Neural cell (in vitro differentiated cells): ENCODE results near the gene USP30. TPM values are rescaled to one million over a fixed set of nuclear protein-coding genes. Genes with fewer than 3 reads are reported as not detected.

Experiments
- H2AFZ ChIP-seq: fragments of 200-600, 300-800 bp; sonication (generic), shearing (Covaris generic); 2 replicates; pipeline ENCODE4 v1.6.0; 2014; ENCODE audit warnings: low read depth, mild to moderate bottlenecking, antibody characterized with exemption, low read length, moderate library complexity
- H3F3A ChIP-seq: fragments of 200-600 bp; shearing (Covaris generic); 2 replicates; pipeline ENCODE4 v1.6.1; 2016; ENCODE audit warnings: mild to moderate bottlenecking, moderate library complexity, mixed read lengths, antibody characterized with exemption, low read length; ENCODE audit not compliant: insufficient read depth, poor library complexity, severe bottlenecking
- H3K27ac ChIP-seq: fragments of 200-600, 300-800 bp; sonication (generic), shearing (Covaris generic); 2 replicates; pipeline ENCODE4 v1.5.1; 2014; ENCODE audit warnings: mild to moderate bottlenecking, low read length, moderate library complexity
- H3K27me3 ChIP-seq: fragments of 300-800, 200-600 bp; sonication (generic), shearing (Covaris generic); 2 replicates; pipeline ENCODE4 v1.6.0; 2014; ENCODE audit warnings: mild to moderate bottlenecking, low read depth, low read length, moderate library complexity; ENCODE audit not compliant: insufficient read depth
- H3K36me3 ChIP-seq: fragments of 300-800, 200-600 bp; sonication (generic), shearing (Covaris generic); 2 replicates; pipeline ENCODE4 v1.5.1; 2014; ENCODE audit warnings: mild to moderate bottlenecking, antibody characterized with exemption, low read length, moderate library complexity; ENCODE audit not compliant: insufficient read depth
- H3K4me2 ChIP-seq: fragments of 300-800, 200-600 bp; sonication (generic), shearing (Covaris generic); 2 replicates; pipeline ENCODE4 v1.6.0; 2014; ENCODE audit warnings: mild to moderate bottlenecking, low read length
- H3K4me3 ChIP-seq: fragments of 300-800, 200-600 bp; sonication (generic), shearing (Covaris generic); 2 replicates; pipeline ENCODE4 v1.5.1; 2014; ENCODE audit warnings: mild to moderate bottlenecking, low read length, moderate library complexity
- H3K79me2 ChIP-seq: fragments of 200-600 bp; shearing (Covaris generic); replicated peaks from 2 replicates; pipeline ENCODE4 v1.6.0; 2014; ENCODE audit warnings: mild to moderate bottlenecking, low read length, moderate library complexity; ENCODE audit not compliant: insufficient read depth
- H3K9ac ChIP-seq: fragments of 300-800, 200-600 bp; sonication (generic), shearing (Covaris generic); 2 replicates; pipeline ENCODE4 v1.6.1; 2016; ENCODE audit warnings: mild to moderate bottlenecking, low read length, mixed read lengths
- H3K9me2 ChIP-seq: fragments of 200-600 bp; shearing (Covaris generic); 2 replicates; pipeline ENCODE4 v1.6.1; 2016; ENCODE audit warnings: mild to moderate bottlenecking, low read length, mixed read lengths; ENCODE audit not compliant: insufficient read depth
- H3K9me3 ChIP-seq: fragments of 200-600, 300-800 bp; sonication (generic), shearing (Covaris generic); 2 replicates; pipeline ENCODE4 v1.6.1; 2016; ENCODE audit warnings: mild to moderate bottlenecking, mixed run types, low read length, moderate library complexity, mixed read lengths
- H4K20me1 ChIP-seq: fragments of 200-600 bp; shearing (Covaris generic); 2 replicates; pipeline ENCODE4 v1.6.1; 2016; ENCODE audit warnings: mild to moderate bottlenecking, mixed run types; ENCODE audit not compliant: insufficient read depth
- CTCF ChIP-seq: fragments of 450-650 bp; IDR thresholded peaks from 2 replicates; pipeline ENCODE4 v1.5.1; 2014; ENCODE audit warnings: antibody characterized with exemption, mild to moderate bottlenecking, moderate library complexity; ENCODE audit not compliant: poor library complexity, severe bottlenecking
- EP300 ChIP-seq: fragments of 450-650 bp; conservative IDR thresholded peaks from 2 replicates; pipeline ENCODE4 v1.6.1; 2014; ENCODE audit warnings: antibody characterized with exemption, mild to moderate bottlenecking, moderate library complexity; ENCODE audit not compliant: poor library complexity, severe bottlenecking
- EZH2 ChIP-seq: fragments of 200-600, 300-800 bp; shearing (Covaris generic), sonication (generic); IDR thresholded peaks from 2 replicates; pipeline ENCODE4 v1.6.1; 2014; ENCODE audit warnings: antibody characterized with exemption, low read length, borderline replicate concordance, mild to moderate bottlenecking; ENCODE audit not compliant: insufficient read depth, poor library complexity, severe bottlenecking
- MXI1 ChIP-seq: fragments of 450-650 bp; conservative IDR thresholded peaks from 2 replicates; pipeline ENCODE4 v1.6.1; 2014; ENCODE audit warnings: antibody characterized with exemption, mild to moderate bottlenecking; ENCODE audit not compliant: poor library complexity, severe bottlenecking
- POLR2AphosphoS5 ChIP-seq: IDR thresholded peaks from 2 replicates; pipeline ENCODE4 v1.6.1; 2012
- RAD21 ChIP-seq: fragments of 450-650 bp; conservative IDR thresholded peaks from 2 replicates; pipeline ENCODE4 v1.6.1; 2014; ENCODE audit warnings: antibody characterized with exemption, mild to moderate bottlenecking, moderate library complexity
- REST ChIP-seq: IDR thresholded peaks from 2 replicates; pipeline ENCODE4 v1.6.1; 2012; ENCODE audit warnings: borderline replicate concordance
- SMC3 ChIP-seq: fragments of 450-650 bp; conservative IDR thresholded peaks from 2 replicates; pipeline ENCODE4 v1.6.1; 2014; ENCODE audit warnings: antibody characterized with exemption, mild to moderate bottlenecking, moderate library complexity; ENCODE audit not compliant: poor library complexity
- TAF1 ChIP-seq: IDR thresholded peaks from 2 replicates; pipeline ENCODE4 v1.6.1; 2012; ENCODE audit warnings: low read depth
- polyA plus RNA-seq: library from polyadenylated mRNA; depleted of rRNA; stranded (reverse); fragments of >200 nt; gene quantifications from 2 replicates; pipeline ENCODE4 v1.2.3, GENCODE V29; 2014

The USP30 gene
- polyA plus RNA-seq, 1 donor from 2014 or later: 37.2 TPM

GRCh38 chr12:109105176-109105575 lies 52.8 kb downstream of the USP30 start:
- no peak overlapping the region for H3K4me3 ChIP-seq
- no peak overlapping the region for H3K9ac ChIP-seq
- no peak overlapping the region for H3K4me2 ChIP-seq
- H3K27me3 ChIP-seq: no peaks in the 10 kb centered on the region
- TF ChIP-seq POLR2AphosphoS5 (no peak), EZH2 (no peak)
- no peak overlapping the region for H3K27ac ChIP-seq
- no peaks in the 10 kb centered on the region for H3K36me3 ChIP-seq
- peaks cover 4% of the 10 kb centered on the region for H3K79me2 ChIP-seq
- no peaks in the 10 kb centered on the region for H4K20me1 ChIP-seq
- H3F3A ChIP-seq: no peaks in the 10 kb centered on the region
- H3K9me2 ChIP-seq: no peaks in the 10 kb centered on the region
- H3K9me3 ChIP-seq: no peaks in the 10 kb centered on the region
- no peak overlapping the region for H2AFZ ChIP-seq

- H3K36me3 ChIP-seq: no peaks in the 10 kb centered on the region
- no peak overlapping the region for H3K4me2 ChIP-seq
- H3K27ac ChIP-seq: no peak overlapping the region
- no peak for TF ChIP-seq MXI1
- TF ChIP-seq EZH2: no peak
- no peak for TF ChIP-seq EP300
- TF ChIP-seq RAD21: no peak
- no peak for TF ChIP-seq POLR2AphosphoS5
- TF ChIP-seq REST: no peak
- no peak for TF ChIP-seq SMC3
- TF ChIP-seq TAF1: no peak
- no peak for TF ChIP-seq CTCF
- H3K27me3 ChIP-seq: no peaks in the 10 kb centered on the region
- no peaks in the 10 kb centered on the region for H3K9me2 ChIP-seq
- H3K9ac ChIP-seq: no peak overlapping the region
- no peaks in the 10 kb centered on the region for H3K79me2 ChIP-seq
- H3F3A ChIP-seq: no peaks in the 10 kb centered on the region
- no peak overlapping the region for H2AFZ ChIP-seq
- H3K9me3 ChIP-seq: no peaks in the 10 kb centered on the region
- H4K20me1 ChIP-seq: no peaks in the 10 kb centered on the region
- H3K4me3 ChIP-seq: no peak overlapping the region
Measured at GRCh38 chr12:109109746-109110350, 57.5 kb downstream of the USP30 start.
